Measurements from ENCODE around the gene ARMC6. TPM values are rescaled to one million over a fixed set of nuclear protein-coding genes. Genes with fewer than 3 reads are reported as not detected.

Gene ARMC6
- total and polyA plus RNA-seq, 2 of the 13 experiments (the other 11 are each of a cell fraction or from before 2014, with no cell fraction given), result 16.2 to 36.8 TPM

DNA sequence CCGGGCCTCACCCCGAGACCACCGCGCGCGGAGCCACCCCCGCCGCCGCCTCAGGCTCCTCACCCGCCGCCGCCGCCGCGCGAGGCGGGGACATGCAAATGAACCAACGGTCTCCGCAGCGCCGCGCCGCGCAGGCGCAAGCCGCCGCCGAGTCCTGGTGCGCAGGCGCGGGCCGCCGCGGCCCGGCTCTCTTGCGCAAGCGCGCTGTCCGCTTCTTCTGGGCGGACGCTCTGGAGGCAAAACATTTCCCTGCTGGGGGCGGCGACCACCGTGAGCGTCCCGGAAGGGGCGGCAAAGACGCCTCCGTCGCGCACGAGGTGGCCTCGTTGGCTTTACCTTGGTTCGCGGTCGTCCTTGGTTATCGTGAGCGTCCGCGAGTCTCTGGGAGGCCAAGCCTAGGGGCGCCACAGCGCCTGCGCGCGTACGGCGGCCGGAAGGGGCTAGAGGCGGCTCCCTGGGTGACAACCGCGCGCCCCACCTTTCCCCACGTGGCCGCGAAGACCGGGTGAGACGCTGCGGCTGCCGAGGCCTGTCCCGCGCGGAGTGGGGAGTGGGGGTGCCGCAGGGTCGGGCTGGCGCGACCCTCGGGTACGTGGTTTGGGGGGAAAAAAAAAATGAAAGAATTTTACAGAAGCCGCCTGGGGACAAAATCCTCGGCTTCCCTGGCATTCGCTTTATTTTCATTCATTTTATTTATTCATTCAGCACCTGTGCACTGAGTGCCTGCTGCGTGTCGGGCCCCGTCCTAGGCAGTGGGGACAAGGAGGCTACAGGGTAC is at the start of gene ARMC6, which contains the start of gene SUGP2 (continued):
- TF ChIP-seq, protein P1, sequence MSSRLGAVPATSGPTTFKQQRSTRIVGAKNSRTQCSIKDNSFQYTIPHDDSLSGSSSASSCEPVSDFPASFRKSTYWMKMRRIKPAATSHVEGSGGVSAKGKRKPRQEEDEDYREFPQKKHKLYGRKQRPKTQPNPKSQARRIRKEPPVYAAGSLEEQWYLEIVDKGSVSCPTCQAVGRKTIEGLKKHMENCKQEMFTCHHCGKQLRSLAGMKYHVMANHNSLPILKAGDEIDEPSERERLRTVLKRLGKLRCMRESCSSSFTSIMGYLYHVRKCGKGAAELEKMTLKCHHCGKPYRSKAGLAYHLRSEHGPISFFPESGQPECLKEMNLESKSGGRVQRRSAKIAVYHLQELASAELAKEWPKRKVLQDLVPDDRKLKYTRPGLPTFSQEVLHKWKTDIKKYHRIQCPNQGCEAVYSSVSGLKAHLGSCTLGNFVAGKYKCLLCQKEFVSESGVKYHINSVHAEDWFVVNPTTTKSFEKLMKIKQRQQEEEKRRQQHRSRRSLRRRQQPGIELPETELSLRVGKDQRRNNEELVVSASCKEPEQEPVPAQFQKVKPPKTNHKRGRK (CRISPR knock-in tag; IDR thresholded peaks at IDR 0.05), result no peak
- TF ChIP-seq ZNF121 (CRISPR knock-in tag; IDR thresholded peaks at IDR 0.05) (no peak), NCOA2 (CRISPR knock-in tag; IDR thresholded peaks at IDR 0.05) (peak; percentile 51), YEATS2 (CRISPR knock-in tag; IDR thresholded peaks at IDR 0.05; ENCODE audit: borderline replicate concordance) (peak; percentile 91; the same call in 1 of the 2 replicates), NPAS2 (CRISPR knock-in tag; IDR thresholded peaks at IDR 0.05; ENCODE audit: borderline replicate concordance) (no peak), ZNF713 (CRISPR knock-in tag; IDR thresholded peaks at IDR 0.05) (peak; percentile 76; the same call in 1 of the 2 replicates), ATAD3A (CRISPR knock-in tag; IDR thresholded peaks at IDR 0.05) (no peak), ERF (CRISPR knock-in tag; IDR thresholded peaks at IDR 0.05) (peak; percentile 72; the same call in 1 of the 2 replicates), ZNF768 (CRISPR knock-in tag; IDR thresholded peaks at IDR 0.05) (peak; percentile 68), ZNF234 (CRISPR knock-in tag; conservative IDR thresholded peaks at IDR 0.05) (0 out of 2 replicates have a peak, but pooled peaks have one; percentile 71), DNMT1 (CRISPR knock-in tag; IDR thresholded peaks at IDR 0.05) (peak; percentile 50; the same call in 1 of the 2 replicates), ZNF563 (CRISPR knock-in tag; IDR thresholded peaks at IDR 0.05) (peak; percentile 89), HMG20B (CRISPR knock-in tag; conservative IDR thresholded peaks at IDR 0.05) (no peak), ZNF567 (CRISPR knock-in tag; IDR thresholded peaks at IDR 0.05; ENCODE audit: borderline replicate concordance) (0 out of 2 replicates have a peak, but pooled peaks have one; percentile 62), DMAP1 (CRISPR knock-in tag; IDR thresholded peaks at IDR 0.05) (peak; percentile 95), KAT2B (IDR thresholded peaks at IDR 0.05; ENCODE audit: borderline replicate concordance, low read depth, low read length) (no peak), TBP (CRISPR knock-in tag; IDR thresholded peaks at IDR 0.05) (no peak), SIN3B (IDR thresholded peaks at IDR 0.05; ENCODE audit: low read length) (no peak; the same call in 1 of the 2 replicates), ARID2 (CRISPR knock-in tag; IDR thresholded peaks at IDR 0.05; ENCODE audit: borderline replicate concordance) (peak; percentile 91), U2AF2 (IDR thresholded peaks at IDR 0.05; ENCODE audit: low read depth, low read length) (0 out of 2 replicates have a peak, but pooled peaks have one; percentile 46), ZBTB38 (CRISPR knock-in tag; IDR thresholded peaks at IDR 0.05) (peak; percentile 79; the same call in 1 of the 2 replicates)
- TF ChIP-seq, protein P2, sequence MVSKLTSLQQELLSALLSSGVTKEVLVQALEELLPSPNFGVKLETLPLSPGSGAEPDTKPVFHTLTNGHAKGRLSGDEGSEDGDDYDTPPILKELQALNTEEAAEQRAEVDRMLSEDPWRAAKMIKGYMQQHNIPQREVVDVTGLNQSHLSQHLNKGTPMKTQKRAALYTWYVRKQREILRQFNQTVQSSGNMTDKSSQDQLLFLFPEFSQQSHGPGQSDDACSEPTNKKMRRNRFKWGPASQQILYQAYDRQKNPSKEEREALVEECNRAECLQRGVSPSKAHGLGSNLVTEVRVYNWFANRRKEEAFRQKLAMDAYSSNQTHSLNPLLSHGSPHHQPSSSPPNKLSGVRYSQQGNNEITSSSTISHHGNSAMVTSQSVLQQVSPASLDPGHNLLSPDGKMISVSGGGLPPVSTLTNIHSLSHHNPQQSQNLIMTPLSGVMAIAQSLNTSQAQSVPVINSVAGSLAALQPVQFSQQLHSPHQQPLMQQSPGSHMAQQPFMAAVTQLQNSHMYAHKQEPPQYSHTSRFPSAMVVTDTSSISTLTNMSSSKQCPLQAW (CRISPR knock-in tag; IDR thresholded peaks at IDR 0.05), result peak; percentile 65
- TF ChIP-seq, protein P3, sequence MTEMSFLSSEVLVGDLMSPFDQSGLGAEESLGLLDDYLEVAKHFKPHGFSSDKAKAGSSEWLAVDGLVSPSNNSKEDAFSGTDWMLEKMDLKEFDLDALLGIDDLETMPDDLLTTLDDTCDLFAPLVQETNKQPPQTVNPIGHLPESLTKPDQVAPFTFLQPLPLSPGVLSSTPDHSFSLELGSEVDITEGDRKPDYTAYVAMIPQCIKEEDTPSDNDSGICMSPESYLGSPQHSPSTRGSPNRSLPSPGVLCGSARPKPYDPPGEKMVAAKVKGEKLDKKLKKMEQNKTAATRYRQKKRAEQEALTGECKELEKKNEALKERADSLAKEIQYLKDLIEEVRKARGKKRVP (CRISPR knock-in tag; IDR thresholded peaks at IDR 0.05), result peak in 1 of 2 experiments; percentile 76; a peak in 1 of 4 replicates
- TF ChIP-seq, protein P4, sequence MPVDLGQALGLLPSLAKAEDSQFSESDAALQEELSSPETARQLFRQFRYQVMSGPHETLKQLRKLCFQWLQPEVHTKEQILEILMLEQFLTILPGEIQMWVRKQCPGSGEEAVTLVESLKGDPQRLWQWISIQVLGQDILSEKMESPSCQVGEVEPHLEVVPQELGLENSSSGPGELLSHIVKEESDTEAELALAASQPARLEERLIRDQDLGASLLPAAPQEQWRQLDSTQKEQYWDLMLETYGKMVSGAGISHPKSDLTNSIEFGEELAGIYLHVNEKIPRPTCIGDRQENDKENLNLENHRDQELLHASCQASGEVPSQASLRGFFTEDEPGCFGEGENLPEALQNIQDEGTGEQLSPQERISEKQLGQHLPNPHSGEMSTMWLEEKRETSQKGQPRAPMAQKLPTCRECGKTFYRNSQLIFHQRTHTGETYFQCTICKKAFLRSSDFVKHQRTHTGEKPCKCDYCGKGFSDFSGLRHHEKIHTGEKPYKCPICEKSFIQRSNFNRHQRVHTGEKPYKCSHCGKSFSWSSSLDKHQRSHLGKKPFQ (CRISPR knock-in tag; IDR thresholded peaks at IDR 0.05; ENCODE audit: insufficient replicate concordance), result peak; percentile 83

Data from HepG2 (cell line).